ENCODE measurements around the gene BCL6.

The BCL6 gene

GRCh38 chr3:187763850-187764648 is 18.8 kb upstream of the BCL6 start:
- DNase-seq (ENCODE audit: extremely low read depth, low read depth): no peak
- TF ChIP-seq, protein P1, sequence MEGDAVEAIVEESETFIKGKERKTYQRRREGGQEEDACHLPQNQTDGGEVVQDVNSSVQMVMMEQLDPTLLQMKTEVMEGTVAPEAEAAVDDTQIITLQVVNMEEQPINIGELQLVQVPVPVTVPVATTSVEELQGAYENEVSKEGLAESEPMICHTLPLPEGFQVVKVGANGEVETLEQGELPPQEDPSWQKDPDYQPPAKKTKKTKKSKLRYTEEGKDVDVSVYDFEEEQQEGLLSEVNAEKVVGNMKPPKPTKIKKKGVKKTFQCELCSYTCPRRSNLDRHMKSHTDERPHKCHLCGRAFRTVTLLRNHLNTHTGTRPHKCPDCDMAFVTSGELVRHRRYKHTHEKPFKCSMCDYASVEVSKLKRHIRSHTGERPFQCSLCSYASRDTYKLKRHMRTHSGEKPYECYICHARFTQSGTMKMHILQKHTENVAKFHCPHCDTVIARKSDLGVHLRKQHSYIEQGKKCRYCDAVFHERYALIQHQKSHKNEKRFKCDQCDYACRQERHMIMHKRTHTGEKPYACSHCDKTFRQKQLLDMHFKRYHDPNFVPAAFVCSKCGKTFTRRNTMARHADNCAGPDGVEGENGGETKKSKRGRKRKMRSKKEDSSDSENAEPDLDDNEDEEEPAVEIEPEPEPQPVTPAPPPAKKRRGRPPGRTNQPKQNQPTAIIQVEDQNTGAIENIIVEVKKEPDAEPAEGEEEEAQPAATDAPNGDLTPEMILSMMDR (IDR thresholded peaks at IDR 0.05; ENCODE audit: low read depth, low read length, missing control alignments): no peak
- no peak overlapping the region for H3K4me3 ChIP-seq (replicated peaks; ENCODE audit: low read depth, low read length)

- H3K4me3 ChIP-seq (replicated peaks; ENCODE audit: low read depth, low read length): no peak overlapping the region
- no peak for DNase-seq (ENCODE audit: extremely low read depth, low read depth)
- TF ChIP-seq, protein P1 (IDR thresholded peaks at IDR 0.05; ENCODE audit: low read depth, low read length, missing control alignments): no peak
Observed at GRCh38 chr3:187762792-187763191, 17.5 kb upstream of the BCL6 start.

DNA sequence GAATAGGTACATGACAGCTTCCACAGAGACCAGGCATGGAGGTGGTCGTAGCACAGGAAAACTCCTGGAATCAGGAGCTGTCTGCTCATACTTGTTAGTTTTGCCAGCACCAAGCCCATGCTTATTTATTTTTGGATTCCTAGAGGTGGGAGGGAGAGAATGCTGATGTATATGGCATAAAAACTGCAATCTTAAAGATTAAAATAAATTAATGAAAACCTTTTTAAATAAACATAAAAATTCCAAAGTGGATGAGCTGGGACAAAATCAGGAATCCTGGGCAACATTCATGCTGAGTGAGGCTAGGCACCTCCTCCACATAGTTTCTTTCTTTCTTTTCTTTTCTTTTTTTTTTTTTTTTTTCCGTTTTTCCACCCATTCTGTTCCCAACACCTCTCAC is 14.3 kb upstream of the BCL6 start:
- no peak for DNase-seq (ENCODE audit: extremely low read depth, low read depth)
- TF ChIP-seq, protein P1 (IDR thresholded peaks at IDR 0.05; ENCODE audit: low read depth, low read length, missing control alignments): no peak
- no peak overlapping the region for H3K4me3 ChIP-seq (replicated peaks; ENCODE audit: low read depth, low read length)

DNA sequence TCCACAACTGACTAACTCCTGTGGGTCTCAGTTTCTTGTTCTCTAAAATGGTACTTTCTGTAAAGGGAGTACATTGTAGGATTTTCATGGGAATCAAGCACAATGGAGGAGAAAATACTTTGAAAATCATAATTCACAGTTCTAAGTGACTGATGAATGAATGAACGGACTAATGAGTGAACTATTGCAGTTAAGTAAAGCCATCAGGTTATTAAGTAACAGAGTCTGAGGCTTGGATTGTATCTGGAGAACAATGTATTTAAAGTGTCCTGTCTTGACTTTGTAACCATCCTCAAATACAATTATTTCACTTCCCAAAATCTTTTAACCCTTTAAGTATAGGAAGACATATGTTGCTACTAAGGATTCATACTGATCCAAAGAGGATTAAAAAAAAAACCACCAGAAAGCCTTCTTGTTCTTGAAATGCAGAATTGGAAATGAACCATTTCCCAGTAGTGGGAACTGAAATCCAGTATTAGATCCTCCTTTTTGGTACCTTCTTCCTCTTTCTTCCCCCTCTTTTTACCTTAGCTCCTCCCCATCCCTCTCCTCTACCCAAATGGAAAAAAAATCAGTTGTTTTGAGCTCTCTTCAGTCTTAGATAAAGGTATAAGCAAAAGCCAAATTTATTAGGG is 13.2 kb upstream of the BCL6 start:
- H3K4me3 ChIP-seq (replicated peaks; ENCODE audit: low read depth, low read length): no peak overlapping the region
- DNase-seq (ENCODE audit: extremely low read depth, low read depth): no peak
- TF ChIP-seq, protein P1 (IDR thresholded peaks at IDR 0.05; ENCODE audit: low read depth, low read length, missing control alignments): no peak

GRCh38 chr3:187753516-187753915 is 8.2 kb upstream of the BCL6 start:
- DNase-seq (ENCODE audit: extremely low read depth, low read depth): no peak
- H3K4me3 ChIP-seq (replicated peaks; ENCODE audit: low read depth, low read length): no peak overlapping the region
- TF ChIP-seq, protein P1 (IDR thresholded peaks at IDR 0.05; ENCODE audit: low read depth, low read length, missing control alignments): no peak

DNA sequence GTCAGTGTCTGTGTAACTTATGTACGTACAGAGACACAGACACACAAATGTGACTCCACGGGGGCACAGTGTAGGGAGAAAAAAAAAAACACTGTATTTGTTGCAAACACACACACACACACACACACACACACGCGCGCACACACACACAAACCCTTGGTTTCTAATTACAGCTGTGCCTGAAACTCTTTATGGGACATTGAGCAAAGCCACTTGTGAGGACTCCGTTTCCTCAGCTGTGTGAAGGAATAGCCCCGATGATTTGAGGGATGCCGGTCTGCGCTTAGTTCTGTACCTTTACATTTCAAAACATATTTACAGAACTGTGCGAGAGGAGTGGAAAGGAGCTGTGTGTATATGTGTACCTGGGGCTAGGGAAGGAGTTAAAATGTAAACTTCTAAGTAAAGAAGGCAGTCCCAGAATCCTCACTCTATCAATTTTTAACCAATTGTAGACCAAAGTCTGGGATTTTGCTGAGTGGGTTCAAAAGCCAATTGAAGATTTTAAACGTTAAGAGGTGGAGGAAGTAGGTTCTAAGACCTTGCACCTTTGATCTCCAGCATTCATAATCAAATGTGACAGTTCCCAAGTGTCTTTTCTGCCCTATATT is 5.3 kb upstream of the BCL6 start:
- H3K4me3 ChIP-seq (replicated peaks; ENCODE audit: low read depth, low read length): no peak overlapping the region
- DNase-seq (ENCODE audit: extremely low read depth, low read depth): no peak
- TF ChIP-seq, protein P1 (IDR thresholded peaks at IDR 0.05; ENCODE audit: low read depth, low read length, missing control alignments): no peak
